A549 (cell line): ENCODE measurements around the gene SLC37A1. TPM values are rescaled to one million over a fixed set of nuclear protein-coding genes. Genes with fewer than 3 reads are reported as not detected.

ENCODE experiments used
- ATAC-seq, 2 experiments: fragments of 200-7000 bp in 1 of 2; fragments of >200 bp in 1 of 2; cut with Nextera tagmentation in 1 of 2; cut with Tn5 transposase in 1 of 2; 3 replicates each; pipeline versions ENCODE4 v1.8.0 to v1.9.1; 2018 to 2020; ENCODE audit warnings: mild to moderate bottlenecking in 1 of 2, moderate library complexity in 1 of 2
- CTCF ChIA-PET: fragments of 300-600 bp; sonication (Branson Sonifier 250); formaldehyde crosslinking; extraction: SDS; loops from one replicate; lab custom pipeline; 2021; ENCODE audit warnings: antibody characterized with exemption, inconsistent platforms; lab: Yijun Ruan, JAX
- POLR2A ChIA-PET: fragments of 350-600 bp; formaldehyde crosslinking; extraction: SDS; loops from one replicate; lab custom pipeline; 2021; ENCODE audit warnings: antibody characterized with exemption, inconsistent platforms; lab: Yijun Ruan, JAX
- DNase-seq, 2 experiments: peaks; one replicate each; pipeline versions ENCODE4 v3.0.0 to v3.0.0-alpha.2; 2011 to 2016; ENCODE audit warnings: low read depth in 1 of 2, low spot score in 1 of 2
- FAIRE-seq: peaks from 2 replicates; lab custom pipeline; 2011; peaks lifted over from hg19 to GRCh38; lab: Jason Lieb, UNC
- H3K27ac ChIP-seq, 2 experiments: fragments of >200 bp; sonication (Bioruptor Twin); formaldehyde crosslinking; 3 replicates each; pipeline ENCODE4 v1.5.1; 2016 to 2017
- H3K4me1 ChIP-seq: fragments of >200 bp; sonication (Bioruptor Twin); formaldehyde crosslinking; 3 replicates; pipeline ENCODE4 v1.6.1; 2016
- H3K4me2 ChIP-seq: fragments of >200 bp; sonication (Bioruptor Twin); formaldehyde crosslinking; 3 replicates; pipeline ENCODE4 v1.6.1; 2016
- H3K4me3 ChIP-seq: fragments of >200 bp; sonication (Bioruptor Twin); formaldehyde crosslinking; 3 replicates; pipeline ENCODE4 v1.5.1; 2016
- H3K9me3 ChIP-seq: fragments of >200 bp; sonication (Bioruptor Twin); formaldehyde crosslinking; 3 replicates; pipeline ENCODE4 v1.6.1; 2016
- BCL3 ChIP-seq: fragments of >200 bp; sonication (Bioruptor Twin); formaldehyde crosslinking; IDR thresholded peaks from 3 replicates; pipeline ENCODE4 v1.6.1; 2016
- BHLHE40 ChIP-seq: IDR thresholded peaks from 2 replicates; pipeline ENCODE4 v1.6.1; 2012; ENCODE audit warnings: low read depth, low read length, inconsistent platforms
- CBX2 ChIP-seq: fragments of 200-600 bp; sonication (generic); IDR thresholded peaks from 2 replicates; pipeline ENCODE4 v1.6.1; 2016; ENCODE audit warnings: low read depth, mild to moderate bottlenecking, borderline replicate concordance
- CHD2 ChIP-seq: fragments of 150-350 bp; IDR thresholded peaks from 2 replicates; pipeline ENCODE4 v1.6.1; 2014; ENCODE audit warnings: low read length; ENCODE audit not compliant: partially characterized antibody
- E2F6 ChIP-seq: IDR thresholded peaks from 2 replicates; pipeline ENCODE4 v1.6.1; 2012; ENCODE audit warnings: low read depth, borderline replicate concordance
- EHMT2 ChIP-seq: fragments of 200-600 bp; sonication (generic); IDR thresholded peaks from 2 replicates; pipeline ENCODE4 v1.6.1; 2016; ENCODE audit warnings: antibody characterized with exemption, low read depth, mild to moderate bottlenecking, moderate library complexity
- FOSB ChIP-seq: fragments of 250-450 bp; sonication (Bioruptor Pico); IDR thresholded peaks from 2 replicates; pipeline ENCODE4 v1.5.0; 2020; ENCODE audit warnings: mild to moderate bottlenecking, moderate library complexity
- FOSL2 ChIP-seq, 2 experiments: fragments of 450-650 bp in 1 of 2; fragments of >200 bp in 1 of 2; sonication (Bioruptor Twin) in 1 of 2; formaldehyde crosslinking; IDR thresholded peaks; 2 replicates each; pipeline versions ENCODE4 v1.5.0 to v1.6.1; 2016 to 2020; ENCODE audit warnings: mild to moderate bottlenecking in 1 of 2, moderate library complexity in 1 of 2
- FOXS1 ChIP-seq: fragments of 250-450 bp; sonication (Bioruptor Pico); IDR thresholded peaks from 2 replicates; pipeline ENCODE4 v1.5.0; 2020; ENCODE audit warnings: mild to moderate bottlenecking, moderate library complexity
- HOXB5 ChIP-seq: fragments of 250-450 bp; sonication (Bioruptor Pico); IDR thresholded peaks from 2 replicates; pipeline ENCODE4 v1.5.0; 2020; ENCODE audit warnings: mild to moderate bottlenecking, moderate library complexity
- JUNB ChIP-seq: fragments of >200 bp; sonication (Bioruptor Twin); formaldehyde crosslinking; IDR thresholded peaks from 2 replicates; pipeline ENCODE4 v1.6.1; 2016
- KDM5A ChIP-seq: fragments of 200-600 bp; sonication (generic); IDR thresholded peaks from 2 replicates; pipeline ENCODE4 v1.6.1; 2016; ENCODE audit warnings: antibody characterized with exemption, mild to moderate bottlenecking
- MAZ ChIP-seq: fragments of 150-350 bp; IDR thresholded peaks from 2 replicates; pipeline ENCODE4 v1.6.1; 2014; ENCODE audit warnings: antibody characterized with exemption, low read depth, low read length, borderline replicate concordance
- MYC ChIP-seq: IDR thresholded peaks from 2 replicates; pipeline ENCODE4 v1.6.1; 2012; ENCODE audit warnings: mild to moderate bottlenecking, inconsistent platforms, low read length, improper control_type of control experiment, borderline replicate concordance
- NFE2L2 ChIP-seq: fragments of 150-350 bp; conservative IDR thresholded peaks from 2 replicates; pipeline ENCODE4 v1.6.1; 2014; ENCODE audit warnings: low read length
- NR3C1 ChIP-seq: fragments of >200 bp; sonication (Bioruptor Twin); formaldehyde crosslinking; IDR thresholded peaks from 3 replicates; pipeline ENCODE4 v1.6.1; 2017
- PHF8 ChIP-seq: fragments of 200-600 bp; sonication (generic); IDR thresholded peaks from 2 replicates; pipeline ENCODE4 v1.6.1; 2016; ENCODE audit warnings: low read depth, mild to moderate bottlenecking, antibody characterized with exemption, moderate library complexity, borderline replicate concordance
- POLR2A ChIP-seq: IDR thresholded peaks from 2 replicates; pipeline ENCODE4 v1.6.1; 2012; ENCODE audit warnings: mild to moderate bottlenecking, low read length
- RARB ChIP-seq: fragments of 250-450 bp; sonication (Bioruptor Pico); IDR thresholded peaks from 2 replicates; pipeline ENCODE4 v1.8.0; 2021; ENCODE audit warnings: mild to moderate bottlenecking, moderate library complexity
- RCOR1 ChIP-seq: fragments of 150-350 bp; IDR thresholded peaks from 2 replicates; pipeline ENCODE4 v1.6.1; 2014; ENCODE audit warnings: antibody characterized with exemption, low read length, low read depth
- RFX5 ChIP-seq: fragments of 450-650 bp; IDR thresholded peaks from 2 replicates; pipeline ENCODE4 v1.7.1; 2014; ENCODE audit warnings: antibody characterized with exemption, mild to moderate bottlenecking, moderate library complexity
- ZFP36 ChIP-seq: fragments of 450-650 bp; IDR thresholded peaks from 2 replicates; pipeline ENCODE4 v1.6.1; 2014; ENCODE audit warnings: borderline replicate concordance; ENCODE audit not compliant: partially characterized antibody
- ZNF302 ChIP-seq: fragments of 250-450 bp; sonication (Bioruptor Pico); IDR thresholded peaks from 2 replicates; pipeline ENCODE4 v1.9.0; 2021; ENCODE audit warnings: inconsistent platforms, mild to moderate bottlenecking, moderate library complexity
- ZSCAN20 ChIP-seq: fragments of 250-450 bp; sonication (Bioruptor Pico); IDR thresholded peaks from 2 replicates; pipeline ENCODE4 v1.8.0; 2022; ENCODE audit warnings: mild to moderate bottlenecking, moderate library complexity
- WGBS: methylation state at CpG from one replicate; pipeline ENCODE4 v1.1.6; 2017; ENCODE audit errors: missing lambda C conversion rate; 5-methylcytosine and 5-hydroxymethylcytosine counted together
- polyA plus RNA-seq, 4 experiments: library from polyadenylated mRNA; depleted of rRNA in 3 of 4; stranded (reverse); fragments of >200 nt; fragmentation: RNase III in 1 of 4; extraction: RNeasy Plus Mini Kit Qiagen cat#74134 plus additional on column Dnase treatment in 1 of 4; gene quantifications; 2 replicates in 3 of 4; 3 replicates in 1 of 4; pipeline ENCODE4 v1.2.3, GENCODE V29; 2011 to 2017
- TF ChIP-seq, protein P1 (sequence below): IDR thresholded peaks from 2 replicates; pipeline ENCODE4 v1.6.1; 2012
- TF ChIP-seq, protein P2 (sequence below): fragments of 200-600 bp; sonication (generic); IDR thresholded peaks from 2 replicates; pipeline ENCODE4 v1.6.1; 2016; ENCODE audit warnings: antibody characterized with exemption, mild to moderate bottlenecking, moderate library complexity

Gene SLC37A1
- polyA plus RNA-seq, 2 of the 4 experiments (the other 2 are of a cell fraction) = 1.9 to 2.1 TPM

- FAIRE-seq (no peak), ATAC-seq (no peak), DNase-seq (no peak)
- H3K4me1 ChIP-seq = peaks cover 6% of the 10 kb centered on the region; the same call in 1 of the 3 replicates
- WGBS = 36% methylated on average over 3 of the region's 3 CpGs
- H3K9me3 ChIP-seq = no peaks in the 10 kb centered on the region
- H3K4me3 ChIP-seq = no peak overlapping the region
- POLR2A ChIA-PET = no interaction called here
- CTCF ChIA-PET = no interaction called here
- no peak overlapping the region for H3K4me2 ChIP-seq
- H3K27ac ChIP-seq = no peak overlapping the region
- no peak for TF ChIP-seq RFX5
- no peak for TF ChIP-seq FOSB (CRISPR knock-in tag)
- TF ChIP-seq, protein P1, sequence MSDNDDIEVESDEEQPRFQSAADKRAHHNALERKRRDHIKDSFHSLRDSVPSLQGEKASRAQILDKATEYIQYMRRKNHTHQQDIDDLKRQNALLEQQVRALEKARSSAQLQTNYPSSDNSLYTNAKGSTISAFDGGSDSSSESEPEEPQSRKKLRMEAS = no peak
- no peak for TF ChIP-seq PHF8
- TF ChIP-seq FOSL2 (IDR thresholded peaks at IDR 0.05) = no peak
- TF ChIP-seq FOSL2 (CRISPR knock-in tag; IDR thresholded peaks at IDR 0.05) = no peak
- TF ChIP-seq RARB (CRISPR knock-in tag) = no peak
- TF ChIP-seq EHMT2 = no peak
- no peak for TF ChIP-seq KDM5A
- TF ChIP-seq MAZ = no peak
- no peak for TF ChIP-seq CHD2
- TF ChIP-seq BHLHE40 = no peak
- no peak for TF ChIP-seq HOXB5 (CRISPR knock-in tag)
- TF ChIP-seq NR3C1 = no peak
- TF ChIP-seq CBX2 = no peak
Measured at GRCh38 chr21:42615924-42616323, 102.3 kb downstream of the SLC37A1 start.

DNA sequence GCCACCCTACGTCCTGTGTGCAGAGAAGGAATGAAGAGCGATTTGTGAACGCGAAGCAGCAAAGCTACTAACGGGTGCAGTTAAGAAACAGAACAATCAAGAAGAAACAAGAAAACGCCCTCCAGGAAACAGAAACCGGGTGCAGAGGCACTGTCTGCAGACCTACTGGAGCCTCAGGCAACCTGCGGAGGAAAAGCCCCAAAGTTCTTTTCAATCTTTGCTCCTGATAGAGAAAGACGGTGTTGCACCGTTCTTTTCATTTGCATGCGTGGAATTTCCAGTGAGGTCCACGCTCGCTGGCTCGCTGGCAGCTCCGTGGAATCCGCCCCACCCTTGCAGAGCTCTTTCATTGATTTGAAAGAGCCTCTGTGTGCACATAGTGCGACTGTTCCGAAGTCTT lies 102.8 kb downstream of the SLC37A1 start:
- CTCF ChIA-PET = no interaction called here
- FAIRE-seq (no peak), DNase-seq (no peak), ATAC-seq (no peak)
- peaks cover 6% of the 10 kb centered on the region; the same call in 1 of the 3 replicates for H3K4me1 ChIP-seq
- TF ChIP-seq ZFP36 (no peak), ZSCAN20 (CRISPR knock-in tag) (no peak), RCOR1 (no peak), BHLHE40 (no peak), JUNB (no peak), FOXS1 (CRISPR knock-in tag) (no peak), POLR2A (no peak), KDM5A (no peak), NFE2L2 (no peak), E2F6 (no peak), NR3C1 (no peak), FOSL2 (IDR thresholded peaks at IDR 0.05) (no peak), FOSL2 (CRISPR knock-in tag; IDR thresholded peaks at IDR 0.05) (no peak), BCL3 (no peak), MAZ (no peak), ZNF302 (CRISPR knock-in tag) (no peak), PHF8 (no peak), MYC (no peak)
- TF ChIP-seq, protein P1 = no peak
- TF ChIP-seq, protein P2, sequence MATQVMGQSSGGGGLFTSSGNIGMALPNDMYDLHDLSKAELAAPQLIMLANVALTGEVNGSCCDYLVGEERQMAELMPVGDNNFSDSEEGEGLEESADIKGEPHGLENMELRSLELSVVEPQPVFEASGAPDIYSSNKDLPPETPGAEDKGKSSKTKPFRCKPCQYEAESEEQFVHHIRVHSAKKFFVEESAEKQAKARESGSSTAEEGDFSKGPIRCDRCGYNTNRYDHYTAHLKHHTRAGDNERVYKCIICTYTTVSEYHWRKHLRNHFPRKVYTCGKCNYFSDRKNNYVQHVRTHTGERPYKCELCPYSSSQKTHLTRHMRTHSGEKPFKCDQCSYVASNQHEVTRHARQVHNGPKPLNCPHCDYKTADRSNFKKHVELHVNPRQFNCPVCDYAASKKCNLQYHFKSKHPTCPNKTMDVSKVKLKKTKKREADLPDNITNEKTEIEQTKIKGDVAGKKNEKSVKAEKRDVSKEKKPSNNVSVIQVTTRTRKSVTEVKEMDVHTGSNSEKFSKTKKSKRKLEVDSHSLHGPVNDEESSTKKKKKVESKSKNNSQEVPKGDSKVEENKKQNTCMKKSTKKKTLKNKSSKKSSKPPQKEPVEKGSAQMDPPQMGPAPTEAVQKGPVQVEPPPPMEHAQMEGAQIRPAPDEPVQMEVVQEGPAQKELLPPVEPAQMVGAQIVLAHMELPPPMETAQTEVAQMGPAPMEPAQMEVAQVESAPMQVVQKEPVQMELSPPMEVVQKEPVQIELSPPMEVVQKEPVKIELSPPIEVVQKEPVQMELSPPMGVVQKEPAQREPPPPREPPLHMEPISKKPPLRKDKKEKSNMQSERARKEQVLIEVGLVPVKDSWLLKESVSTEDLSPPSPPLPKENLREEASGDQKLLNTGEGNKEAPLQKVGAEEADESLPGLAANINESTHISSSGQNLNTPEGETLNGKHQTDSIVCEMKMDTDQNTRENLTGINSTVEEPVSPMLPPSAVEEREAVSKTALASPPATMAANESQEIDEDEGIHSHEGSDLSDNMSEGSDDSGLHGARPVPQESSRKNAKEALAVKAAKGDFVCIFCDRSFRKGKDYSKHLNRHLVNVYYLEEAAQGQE = no peak
- H3K27ac ChIP-seq = no peak overlapping the region
- POLR2A ChIA-PET = no interaction called here
- H3K4me2 ChIP-seq = no peak overlapping the region
- no peak overlapping the region for H3K4me3 ChIP-seq
- no peaks in the 10 kb centered on the region for H3K9me3 ChIP-seq
- WGBS = 15% methylated on average over 18 of the region's 18 CpGs
